Hematopoietic multipotent progenitor cell treated with erythropoietin and hydrocortisone succinate and interleukin-3 and kit ligand, for 6 days (in vitro differentiated cells): ENCODE data around the gene AHCTF1.
A peak's percentile ranks its signal among the peaks of the same experiment; 100 is the strongest.

ENCODE experiments used
- DNase-seq: peaks from one replicate; pipeline ENCODE4 v3.0.0-alpha.2; 2015

The AHCTF1 gene

GRCh38 chr1:246798606-246799496, 132.9 kb downstream of the AHCTF1 start:
- no peak for DNase-seq

DNA sequence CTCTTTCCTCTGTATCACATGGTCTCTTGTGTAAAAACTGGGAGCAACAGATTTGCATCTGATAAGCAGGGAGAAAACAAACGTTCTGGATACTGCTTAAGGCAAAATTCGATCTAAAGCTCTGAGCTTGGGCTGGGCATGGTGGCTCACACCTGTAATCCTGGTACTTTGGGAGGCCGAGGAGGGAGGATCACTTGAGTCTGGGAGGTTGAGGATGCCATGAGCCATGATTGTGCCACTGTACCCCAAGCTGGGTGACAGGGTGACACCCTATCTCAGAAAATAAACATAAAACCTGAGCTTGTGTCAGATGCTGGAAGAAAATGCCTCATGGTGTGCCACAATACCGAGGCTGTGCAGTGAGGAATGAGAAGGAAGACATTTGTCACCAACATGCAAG, 133.6 kb downstream of the AHCTF1 start:
- no peak for DNase-seq

GRCh38 chr1:246797597-246797996, 134.2 kb downstream of the AHCTF1 start:
- DNase-seq = no peak

DNA sequence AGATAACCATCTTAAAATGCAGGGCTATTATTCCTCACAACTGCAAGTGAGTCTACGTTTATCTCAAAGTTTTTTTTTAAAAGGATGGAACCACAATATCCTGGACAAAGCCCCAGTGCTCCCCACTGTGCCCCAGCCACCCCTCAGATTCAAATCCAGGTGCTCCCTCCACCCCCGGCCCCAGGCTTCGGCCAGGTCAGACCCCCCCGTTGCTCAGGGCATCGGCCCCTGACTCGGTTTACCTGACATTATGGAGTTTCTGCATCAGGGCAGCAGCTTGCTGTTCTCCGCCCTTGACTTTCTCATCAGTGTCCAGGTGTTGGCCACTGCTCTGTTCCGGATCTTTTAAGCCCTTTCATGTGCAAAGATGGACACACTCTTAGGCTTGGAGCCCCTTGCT, 134.6 kb downstream of the AHCTF1 start:
- no peak for DNase-seq

GRCh38 chr1:246795906-246796694, 135.6 kb downstream of the AHCTF1 start:
- no peak for DNase-seq

GRCh38 chr1:246794828-246795671, 136.7 kb downstream of the AHCTF1 start:
- DNase-seq = peak; percentile 62

DNA sequence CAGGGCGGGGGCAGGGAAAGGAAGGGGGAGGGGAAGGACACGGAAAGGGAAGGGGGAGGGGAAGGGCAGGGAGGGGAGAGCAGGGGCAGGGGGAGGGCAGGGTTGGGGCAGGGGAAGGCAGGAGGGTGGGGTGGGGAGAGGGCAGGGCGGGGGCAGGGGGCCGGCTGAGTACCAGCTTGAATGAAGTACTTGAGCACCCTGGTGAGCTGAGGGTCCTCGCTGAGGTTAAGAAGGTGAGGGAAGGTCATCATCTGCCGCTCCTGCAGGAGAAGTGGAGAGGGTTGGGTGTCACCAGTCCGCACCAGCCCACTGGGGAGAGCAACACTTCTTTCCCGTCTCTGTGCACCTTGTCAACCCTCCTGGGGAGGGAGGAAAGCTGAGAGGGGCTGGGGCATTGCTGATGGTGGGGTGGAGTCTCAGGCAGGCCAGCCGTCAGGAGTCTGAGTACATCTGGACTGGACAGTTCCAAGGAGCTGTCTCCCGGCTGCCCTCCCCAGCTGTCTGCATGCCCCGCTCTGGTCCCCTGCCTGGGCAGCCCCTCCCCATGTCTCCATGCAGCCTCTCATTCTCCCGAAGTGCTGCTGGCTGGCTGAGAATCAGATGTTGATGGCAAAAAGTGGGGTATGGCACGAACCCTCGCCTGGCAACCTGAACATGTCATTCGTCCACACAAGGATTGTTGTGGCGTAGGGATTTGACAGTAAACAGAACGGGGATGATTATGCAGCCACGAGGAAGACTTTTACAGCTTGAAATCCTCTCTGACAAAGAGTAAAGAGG, 137.5 kb downstream of the AHCTF1 start:
- DNase-seq = no peak

- no peak for DNase-seq
These were observed 138.3 kb downstream of the AHCTF1 start for GRCh38 chr1:246793356-246793896.

DNA sequence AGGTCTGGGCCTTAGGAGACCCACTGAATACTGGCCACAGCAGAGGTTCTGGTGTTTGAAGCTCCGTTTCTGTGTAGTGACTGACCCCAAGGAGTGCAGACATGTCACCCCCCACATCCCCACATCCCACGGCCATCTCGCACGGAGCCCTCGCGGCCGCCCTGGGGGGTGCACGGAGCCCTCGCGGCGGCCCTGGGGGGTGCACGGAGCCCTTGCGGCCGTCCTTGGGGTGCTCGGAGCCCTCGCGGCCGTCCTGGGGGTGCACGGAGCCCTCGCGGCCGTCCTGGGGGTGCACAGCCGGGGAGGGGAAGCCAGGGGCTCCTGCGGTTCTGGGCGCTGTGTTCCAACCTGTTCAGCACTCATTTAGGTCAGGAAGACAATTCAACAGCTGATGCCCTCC, 139.1 kb downstream of the AHCTF1 start:
- no peak for DNase-seq

DNA sequence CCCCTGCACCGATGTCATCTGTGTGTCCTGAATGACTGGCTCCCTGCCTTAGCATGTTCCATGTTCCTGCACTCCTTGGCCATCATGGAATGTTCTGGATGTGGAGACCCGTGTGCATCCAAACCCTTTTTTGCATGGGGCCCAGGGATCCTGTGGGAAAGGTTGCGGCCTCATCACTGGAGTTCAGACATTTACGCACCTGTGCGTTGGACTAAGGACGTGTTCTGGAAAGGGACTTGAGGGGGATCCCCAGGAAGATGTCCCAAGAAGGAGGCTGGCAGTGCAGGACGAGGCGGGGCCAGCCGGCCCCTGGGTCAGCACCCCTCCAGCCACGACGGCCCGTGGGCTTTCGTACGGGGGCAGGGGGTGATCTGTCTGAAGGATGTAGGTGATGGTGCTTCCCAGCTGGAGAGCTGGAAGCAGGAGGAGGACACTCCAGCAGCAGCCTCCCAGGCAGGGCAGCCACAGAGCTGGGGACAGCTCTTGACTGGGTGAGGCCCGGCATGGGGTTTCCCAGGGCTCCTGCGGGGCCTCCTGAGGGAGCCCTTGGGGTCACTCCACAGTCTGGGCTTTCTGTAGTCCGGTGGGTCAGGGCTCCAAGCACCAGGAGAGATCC, 140.3 kb downstream of the AHCTF1 start:
- no peak for DNase-seq

DNA sequence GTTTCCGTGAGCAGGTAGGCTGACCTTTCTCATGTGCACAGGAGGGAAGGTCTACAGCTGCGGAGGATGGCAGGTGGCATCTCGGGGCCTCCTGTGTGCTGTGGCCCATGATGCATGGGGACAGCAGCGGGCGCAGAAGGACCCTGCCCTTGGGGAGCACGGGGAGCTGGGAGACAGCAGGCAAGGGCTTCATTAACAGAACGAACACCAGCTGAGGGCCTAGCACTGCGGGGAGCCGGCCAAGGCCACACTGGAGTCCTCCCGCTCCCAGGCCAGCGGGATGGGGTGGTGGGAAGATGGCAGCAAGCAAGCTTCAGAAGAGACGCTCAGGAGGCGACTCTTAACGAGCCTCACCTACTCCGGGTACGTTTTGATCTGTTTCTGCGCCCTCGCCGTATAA, 140.9 kb downstream of the AHCTF1 start:
- no peak for DNase-seq

- no peak for DNase-seq
These were observed 141.4 kb downstream of the AHCTF1 start for GRCh38 chr1:246790364-246790763.

- DNase-seq = no peak
These were observed 142.1 kb downstream of the AHCTF1 start for GRCh38 chr1:246789454-246790339.
